Hematopoietic multipotent progenitor cell treated with erythropoietin and hydrocortisone succinate and interleukin-3 and kit ligand, for 17 days (in vitro differentiated cells): ENCODE data around the gene GAS7.
"Not testable (repeated sequence)": the region's sequence is repeated elsewhere in the genome, so short reads cannot be mapped to it uniquely, and the experiment has no call there.

Experiments used
- DNase-seq: peaks from one replicate; pipeline ENCODE4 v3.0.0-alpha.2; 2015; ENCODE audit warnings: low spot score

Gene GAS7

GRCh38 chr17:10072556-10073425 is 125.6 kb downstream of the GAS7 start:
- DNase-seq = no peak

- DNase-seq = no peak
Measured at GRCh38 chr17:10072086-10072485, 126.3 kb downstream of the GAS7 start.

GRCh38 chr17:10071141-10071540 is 127.3 kb downstream of the GAS7 start:
- no peak for DNase-seq

GRCh38 chr17:10070690-10071089 is 127.7 kb downstream of the GAS7 start:
- DNase-seq = no peak

- DNase-seq = no peak
Measured at GRCh38 chr17:10069301-10069700, 129.1 kb downstream of the GAS7 start.

GRCh38 chr17:10067446-10068143 is 130.8 kb downstream of the GAS7 start:
- no peak for DNase-seq

- DNase-seq = no peak
Measured at GRCh38 chr17:10064536-10064935, 133.9 kb downstream of the GAS7 start.

GRCh38 chr17:10063730-10064241 is 134.6 kb downstream of the GAS7 start:
- no peak for DNase-seq

GRCh38 chr17:10062691-10063385 is 135.6 kb downstream of the GAS7 start:
- no peak for DNase-seq

- no peak for DNase-seq
Measured at GRCh38 chr17:10061111-10061845, 137.1 kb downstream of the GAS7 start.

GRCh38 chr17:10060526-10060925 is 137.9 kb downstream of the GAS7 start:
- no peak for DNase-seq

- no peak for DNase-seq
Measured at GRCh38 chr17:10059684-10060211, 138.7 kb downstream of the GAS7 start.

GRCh38 chr17:10058921-10059683 is 139.3 kb downstream of the GAS7 start:
- DNase-seq = no peak

- not testable (repeated sequence) for DNase-seq
Measured at GRCh38 chr17:10057466-10057865, 140.9 kb downstream of the GAS7 start.

- no peak for DNase-seq
Measured at GRCh38 chr17:10055262-10055975, 143.0 kb downstream of the GAS7 start.

- no peak for DNase-seq
Measured at GRCh38 chr17:10053782-10054540, 144.4 kb downstream of the GAS7 start.

- no peak for DNase-seq
Measured at GRCh38 chr17:10052106-10052813, 146.1 kb downstream of the GAS7 start.

GRCh38 chr17:10051112-10051511 is 147.3 kb downstream of the GAS7 start:
- DNase-seq = no peak
